Mesendoderm (in vitro differentiated cells): ENCODE measurements around the gene RNF175.

ENCODE experiments used
- DNase-seq: peaks from one replicate; pipeline ENCODE4 v3.0.0; 2013
- H2AK5ac ChIP-seq: 2 replicates; pipeline ENCODE4 v1.6.1; 2013; ENCODE audit warnings: low read length, inconsistent platforms
- H2BK120ac ChIP-seq: 2 replicates; pipeline ENCODE4 v1.6.1; 2013; ENCODE audit warnings: low read depth, mild to moderate bottlenecking, low read length, moderate library complexity, mixed read lengths
- H2BK15ac ChIP-seq: replicated peaks from 2 replicates; pipeline ENCODE4 v1.6.1; 2013; ENCODE audit warnings: low read depth, mild to moderate bottlenecking, moderate library complexity
- H2BK5ac ChIP-seq: 2 replicates; pipeline ENCODE4 v1.6.1; 2013; ENCODE audit warnings: low read length, inconsistent platforms
- H3K18ac ChIP-seq: 2 replicates; pipeline ENCODE4 v1.6.1; 2013; ENCODE audit warnings: mild to moderate bottlenecking, low read length, mixed read lengths
- H3K23ac ChIP-seq: one replicate; pipeline ENCODE4 v1.6.1; 2013; ENCODE audit warnings: low read length
- H3K27ac ChIP-seq: 2 replicates; pipeline ENCODE4 v1.5.1; 2013; ENCODE audit warnings: low read depth, mild to moderate bottlenecking, inconsistent platforms, low read length, moderate library complexity
- H3K27me3 ChIP-seq: 2 replicates; pipeline ENCODE4 v1.6.1; 2013; ENCODE audit warnings: low read length, control low read depth, mild to moderate bottlenecking, inconsistent platforms; ENCODE audit not compliant: insufficient read depth, poor library complexity
- H3K36me3 ChIP-seq: 2 replicates; pipeline ENCODE4 v1.6.1; 2013; ENCODE audit warnings: low read length, inconsistent platforms; ENCODE audit not compliant: control insufficient read depth, insufficient read depth
- H3K4ac ChIP-seq: one replicate; pipeline ENCODE4 v1.6.1; 2013; ENCODE audit warnings: low read depth, mild to moderate bottlenecking, low read length, moderate library complexity
- H3K4me1 ChIP-seq: 2 replicates; pipeline ENCODE4 v1.6.1; 2013; ENCODE audit warnings: low read depth, low read length, inconsistent platforms; ENCODE audit not compliant: control insufficient read depth
- H3K4me2 ChIP-seq: 2 replicates; pipeline ENCODE4 v1.6.1; 2013; ENCODE audit warnings: low read length
- H3K4me3 ChIP-seq: 2 replicates; pipeline ENCODE4 v1.5.1; 2013; ENCODE audit warnings: mild to moderate bottlenecking, low read length
- H3K56ac ChIP-seq: one replicate; pipeline ENCODE4 v1.6.1; 2013; ENCODE audit warnings: low read length
- H3K79me1 ChIP-seq: 2 replicates; pipeline ENCODE4 v1.6.1; 2013; ENCODE audit warnings: low read length, inconsistent platforms
- H3K79me2 ChIP-seq: 2 replicates; pipeline ENCODE4 v1.6.1; 2013; ENCODE audit warnings: mild to moderate bottlenecking, low read length; ENCODE audit not compliant: control insufficient read depth, insufficient read depth
- H3K9ac ChIP-seq: 2 replicates; pipeline ENCODE4 v1.6.1; 2013; ENCODE audit warnings: low read length, inconsistent platforms
- H4K5ac ChIP-seq: one replicate; pipeline ENCODE4 v1.6.1; 2013; ENCODE audit warnings: low read length
- H4K8ac ChIP-seq: one replicate; pipeline ENCODE4 v1.6.1; 2013; ENCODE audit warnings: low read depth, mild to moderate bottlenecking, control low read depth, low read length, moderate library complexity
- WGBS: extraction: QIAGEN DNeasy Blood & Tissue Kit; methylation state at CpG from one replicate; pipeline ENCODE4 v1.1.7; 2013; ENCODE audit warnings: low lambda C conversion rate, missing lambda C conversion rate; ENCODE audit not compliant: insufficient coverage; ENCODE audit errors: extremely low coverage; 5-methylcytosine and 5-hydroxymethylcytosine counted together

Gene RNF175

DNA sequence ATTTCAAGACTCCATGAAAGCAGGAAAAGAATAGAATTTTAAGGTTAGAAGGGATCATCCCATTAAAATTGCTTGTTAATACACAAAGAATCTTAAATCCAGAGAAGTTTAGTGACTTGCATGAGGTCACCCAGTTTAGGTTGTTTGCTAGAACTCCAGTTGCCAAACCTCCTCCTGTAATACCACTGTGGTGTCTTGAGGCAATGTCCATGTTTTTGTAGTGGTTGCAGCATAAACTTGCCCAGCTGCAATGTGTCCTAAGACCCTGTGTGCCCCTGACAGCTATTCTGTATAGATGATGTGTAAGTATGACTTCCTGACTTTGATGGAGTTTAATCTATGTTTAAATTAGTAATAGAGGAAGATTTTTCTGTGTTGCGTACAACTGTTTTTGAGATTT, 22.8 kb upstream of the RNF175 start:
- Histone ChIP-seq H3K9ac (no peak overlapping the region), H3K4me3 (no peak overlapping the region)

DNA sequence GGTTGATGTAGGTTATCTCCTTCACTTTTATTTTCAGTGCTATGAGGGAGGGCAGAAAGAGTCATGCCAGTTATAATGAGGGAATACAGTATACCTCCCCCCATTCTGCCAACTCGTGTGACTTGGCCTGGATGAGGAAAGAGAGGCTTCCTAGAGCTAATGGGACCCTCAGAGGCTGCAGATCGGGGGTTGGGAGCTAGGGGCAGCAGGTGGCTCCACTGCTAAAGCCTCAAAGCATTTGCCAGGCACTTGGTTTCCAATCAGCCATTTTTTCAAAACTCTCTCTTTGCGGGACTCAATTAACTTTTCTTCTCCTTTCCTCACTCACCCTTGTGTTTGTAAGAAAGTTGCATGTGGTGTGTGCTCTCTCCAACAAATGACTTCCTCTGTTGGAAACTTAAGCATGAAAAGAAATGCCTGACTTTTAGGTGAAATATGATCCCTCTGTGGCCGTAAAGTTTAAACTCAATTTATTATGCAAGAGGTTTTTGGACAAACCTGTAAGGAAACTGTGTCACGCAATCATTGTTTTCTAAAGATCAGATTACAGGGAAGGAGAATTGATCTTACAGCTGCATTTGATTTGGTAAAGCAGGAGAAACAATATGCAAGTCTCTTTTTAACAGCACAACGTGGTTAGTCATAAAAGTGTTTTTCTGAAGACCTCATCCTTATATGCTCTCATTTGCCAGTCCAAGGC, 22.0 kb upstream of the RNF175 start:
- no peak overlapping the region for H3K23ac ChIP-seq
- no peaks in the 10 kb centered on the region for H3K4me1 ChIP-seq
- WGBS, result no CpG with 5 or more reads among the region's 6 CpGs
- H3K27me3 ChIP-seq, result no peaks in the 10 kb centered on the region
- H2BK15ac ChIP-seq, result no peak overlapping the region
- no peak overlapping the region for H3K4me2 ChIP-seq
- H4K5ac ChIP-seq, result no peak overlapping the region
- no peak overlapping the region for H2BK120ac ChIP-seq
- no peak overlapping the region for H3K27ac ChIP-seq
- no peaks in the 10 kb centered on the region for H3K36me3 ChIP-seq
- H3K4me3 ChIP-seq, result no peak overlapping the region
- H3K4ac ChIP-seq, result no peak overlapping the region
- peaks cover 5% of the 10 kb centered on the region for H3K79me2 ChIP-seq
- no peak overlapping the region for H4K8ac ChIP-seq
- H3K79me1 ChIP-seq, result no peaks in the 10 kb centered on the region
- no peak overlapping the region for H3K18ac ChIP-seq
- no peak overlapping the region for H3K9ac ChIP-seq
- H2AK5ac ChIP-seq, result no peak overlapping the region
- DNase-seq, result no peak
- no peak overlapping the region for H2BK5ac ChIP-seq
- H3K56ac ChIP-seq, result no peak overlapping the region

More for the DNA sequence above, 22.8 kb upstream of the RNF175 start:
- H4K8ac ChIP-seq, result no peak overlapping the region
- no peak overlapping the region for H4K5ac ChIP-seq
- no peak overlapping the region for H2AK5ac ChIP-seq
- no peaks in the 10 kb centered on the region for H3K79me1 ChIP-seq
- no peak overlapping the region for H2BK120ac ChIP-seq
- no peak overlapping the region for H3K18ac ChIP-seq
- no peak overlapping the region for H3K56ac ChIP-seq
- no peak overlapping the region for H3K23ac ChIP-seq
- DNase-seq, result no peak
- no peak overlapping the region for H2BK5ac ChIP-seq
- H3K4me1 ChIP-seq, result no peaks in the 10 kb centered on the region
- no peaks in the 10 kb centered on the region for H3K36me3 ChIP-seq
- H3K79me2 ChIP-seq, result peaks cover 12% of the 10 kb centered on the region
- H3K27me3 ChIP-seq, result no peaks in the 10 kb centered on the region
- H2BK15ac ChIP-seq, result no peak overlapping the region
- H3K4ac ChIP-seq, result no peak overlapping the region
- no peak overlapping the region for H3K27ac ChIP-seq
- no peak overlapping the region for H3K4me2 ChIP-seq
- whole genome bisulfite sequencing, result no CpG with 5 or more reads among the region's 1 CpG

DNA sequence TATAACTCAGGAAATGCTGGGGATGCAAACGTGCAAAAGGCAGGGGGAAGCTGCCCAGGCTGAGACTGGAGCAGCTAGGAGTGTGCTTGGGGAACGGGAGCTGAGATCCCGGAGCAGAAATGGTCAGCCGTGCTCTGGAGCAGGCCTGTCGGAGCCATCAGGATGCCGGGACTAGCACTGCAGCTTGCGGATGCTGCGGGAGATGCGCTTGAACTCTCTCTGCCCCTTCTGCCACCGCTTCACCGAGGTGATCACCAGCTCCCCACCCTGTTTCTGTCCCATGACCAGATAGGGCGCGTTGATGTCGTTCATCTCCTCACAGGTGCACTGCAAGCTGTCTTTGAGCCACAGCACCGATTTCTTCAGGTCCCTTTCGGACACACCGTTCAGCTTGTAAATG, 21.5 kb upstream of the RNF175 start:
- H2BK5ac ChIP-seq, result no peak overlapping the region
- H2AK5ac ChIP-seq, result no peak overlapping the region
- H3K79me2 ChIP-seq, result peaks cover 3% of the 10 kb centered on the region
- no peak overlapping the region for H3K27ac ChIP-seq
- H4K8ac ChIP-seq, result no peak overlapping the region
- no peak overlapping the region for H3K18ac ChIP-seq
- no peak overlapping the region for H3K4me2 ChIP-seq
- H3K4ac ChIP-seq, result no peak overlapping the region
- DNase-seq, result no peak
- H3K36me3 ChIP-seq, result no peaks in the 10 kb centered on the region
- WGBS, result no CpG with 5 or more reads among the region's 17 CpGs
- H3K27me3 ChIP-seq, result no peaks in the 10 kb centered on the region
- no peak overlapping the region for H3K4me3 ChIP-seq
- no peak overlapping the region for H3K9ac ChIP-seq
- no peaks in the 10 kb centered on the region for H3K4me1 ChIP-seq
- H2BK15ac ChIP-seq, result no peak overlapping the region
- H3K79me1 ChIP-seq, result no peaks in the 10 kb centered on the region
- H3K56ac ChIP-seq, result no peak overlapping the region
- H2BK120ac ChIP-seq, result no peak overlapping the region
- H4K5ac ChIP-seq, result no peak overlapping the region
- H3K23ac ChIP-seq, result no peak overlapping the region

DNA sequence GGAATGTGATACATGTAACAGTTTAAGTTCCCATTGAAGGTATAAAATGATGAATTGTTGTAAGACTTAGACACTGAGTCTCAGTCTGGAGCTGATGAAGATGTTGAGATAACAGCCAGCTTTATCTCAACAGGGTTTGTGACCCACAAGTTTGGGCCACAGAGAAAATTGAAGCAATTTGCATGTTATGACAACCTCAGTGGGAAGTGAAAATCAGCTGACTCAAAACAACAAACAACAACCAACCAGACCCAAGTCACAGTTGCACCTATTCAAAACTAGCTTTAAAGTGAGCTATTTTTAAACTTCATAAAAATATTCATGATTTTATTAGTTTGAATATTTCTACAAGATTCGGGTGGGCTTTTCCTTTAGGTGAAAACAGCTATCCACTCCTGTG, 21.1 kb upstream of the RNF175 start:
- no peaks in the 10 kb centered on the region for H3K27me3 ChIP-seq
- no peaks in the 10 kb centered on the region for H3K4me1 ChIP-seq
- H3K79me1 ChIP-seq, result no peaks in the 10 kb centered on the region
- no peak overlapping the region for H2BK15ac ChIP-seq
- H2AK5ac ChIP-seq, result no peak overlapping the region
- DNase-seq, result no peak
- no peak overlapping the region for H3K18ac ChIP-seq
- H2BK120ac ChIP-seq, result no peak overlapping the region
- H3K4ac ChIP-seq, result no peak overlapping the region
- no peak overlapping the region for H4K8ac ChIP-seq
- no peak overlapping the region for H3K27ac ChIP-seq
- H3K9ac ChIP-seq, result no peak overlapping the region
- WGBS, result no CpG with 5 or more reads among the region's 1 CpG
- H3K79me2 ChIP-seq, result no peaks in the 10 kb centered on the region
- no peak overlapping the region for H3K23ac ChIP-seq
- no peak overlapping the region for H4K5ac ChIP-seq
- no peak overlapping the region for H3K4me2 ChIP-seq
- no peak overlapping the region for H2BK5ac ChIP-seq
- no peak overlapping the region for H3K56ac ChIP-seq
- H3K4me3 ChIP-seq, result no peak overlapping the region
- no peaks in the 10 kb centered on the region for H3K36me3 ChIP-seq

DNA sequence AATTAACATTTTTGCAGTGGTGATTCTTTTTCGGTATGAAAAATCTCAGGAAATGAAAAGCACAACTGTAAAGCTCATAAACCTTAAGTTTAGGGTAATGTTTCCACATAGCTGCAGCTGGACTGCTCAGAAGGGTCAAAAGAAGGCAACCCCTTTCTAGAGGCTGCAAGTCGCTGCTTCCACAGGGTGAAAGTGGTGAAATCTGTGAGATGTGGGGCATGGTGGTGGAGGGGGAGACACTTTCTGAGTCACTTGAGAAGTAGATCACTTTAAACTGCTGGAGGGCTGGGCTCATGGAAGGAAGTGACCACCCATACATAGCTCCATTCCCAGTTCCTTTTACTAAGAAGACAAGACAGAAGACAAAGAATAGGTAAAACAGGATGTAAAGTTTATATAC, 20.4 kb upstream of the RNF175 start:
- H2BK5ac ChIP-seq, result no peak overlapping the region
- no peaks in the 10 kb centered on the region for H3K27me3 ChIP-seq
- no peak overlapping the region for H4K5ac ChIP-seq
- no peak overlapping the region for H3K4me2 ChIP-seq
- H3K36me3 ChIP-seq, result no peaks in the 10 kb centered on the region
- no peak overlapping the region for H4K8ac ChIP-seq
- no CpG with 5 or more reads among the region's 2 CpGs for WGBS
- H2BK15ac ChIP-seq, result no peak overlapping the region
- no peak overlapping the region for H3K4ac ChIP-seq
- H3K4me1 ChIP-seq, result no peaks in the 10 kb centered on the region
- H2BK120ac ChIP-seq, result no peak overlapping the region
- no peak overlapping the region for H3K4me3 ChIP-seq
- H2AK5ac ChIP-seq, result no peak overlapping the region
- H3K9ac ChIP-seq, result no peak overlapping the region
- H3K27ac ChIP-seq, result no peak overlapping the region
- no peak overlapping the region for H3K18ac ChIP-seq
- no peak overlapping the region for H3K56ac ChIP-seq
- no peaks in the 10 kb centered on the region for H3K79me1 ChIP-seq
- DNase-seq, result no peak
- H3K23ac ChIP-seq, result no peak overlapping the region
- H3K79me2 ChIP-seq, result no peaks in the 10 kb centered on the region

DNA sequence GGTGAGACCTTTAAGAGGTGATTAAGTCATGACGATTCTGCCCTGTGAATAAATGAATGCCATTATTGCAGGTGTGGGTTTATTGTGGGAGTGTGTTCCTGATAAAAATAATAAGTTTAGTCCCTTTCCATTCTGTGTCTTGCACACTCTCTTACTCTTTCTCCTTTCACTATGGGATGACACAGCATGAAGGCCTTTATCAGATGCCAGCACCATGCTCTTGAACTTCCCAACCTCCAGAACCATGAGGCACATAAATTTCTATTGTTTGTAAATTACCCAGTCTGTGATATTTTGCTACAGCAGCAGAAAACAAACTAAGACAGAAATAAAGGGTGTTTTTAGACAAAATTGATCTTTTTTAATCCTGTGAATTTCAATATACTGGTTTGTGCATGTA, 18.6 kb upstream of the RNF175 start:
- no peaks in the 10 kb centered on the region for H3K27me3 ChIP-seq
- H3K79me1 ChIP-seq, result no peaks in the 10 kb centered on the region
- no peak overlapping the region for H3K23ac ChIP-seq
- H3K4me3 ChIP-seq, result no peak overlapping the region
- H4K8ac ChIP-seq, result no peak overlapping the region
- H2BK5ac ChIP-seq, result no peak overlapping the region
- H3K18ac ChIP-seq, result no peak overlapping the region
- DNase-seq, result no peak
- no peaks in the 10 kb centered on the region for H3K79me2 ChIP-seq
- no peaks in the 10 kb centered on the region for H3K36me3 ChIP-seq
- H3K4me2 ChIP-seq, result no peak overlapping the region
- no peak overlapping the region for H3K4ac ChIP-seq
- H4K5ac ChIP-seq, result no peak overlapping the region
- no peak overlapping the region for H2BK120ac ChIP-seq
- H3K4me1 ChIP-seq, result no peaks in the 10 kb centered on the region
- no peak overlapping the region for H3K27ac ChIP-seq
- H2AK5ac ChIP-seq, result no peak overlapping the region
- no CpG with 5 or more reads among the region's 1 CpG for WGBS
- H3K56ac ChIP-seq, result no peak overlapping the region
- H3K9ac ChIP-seq, result no peak overlapping the region
- no peak overlapping the region for H2BK15ac ChIP-seq
